GM12801 (cell line): ENCODE data around the gene EHMT2.

ENCODE experiments used
- CTCF ChIP-seq: IDR thresholded peaks from one replicate; pipeline ENCODE4 v1.5.1; 2011; ENCODE audit warnings: control low read depth; ENCODE audit not compliant: insufficient read length; ENCODE audit errors: extremely low read depth

EHMT2 gene

GRCh38 chr6:31900917-31901414 lies 3.5 kb upstream of the EHMT2 start:
- no peak for TF ChIP-seq CTCF

GRCh38 chr6:31899882-31900722 lies 2.6 kb upstream of the EHMT2 start:
- no peak for TF ChIP-seq CTCF

- TF ChIP-seq CTCF: no peak
These were observed 1.7 kb upstream of the EHMT2 start for GRCh38 chr6:31899215-31899614.

GRCh38 chr6:31898383-31899011 lies 999 bp upstream of the EHMT2 start:
- TF ChIP-seq CTCF: no peak

- no peak for TF ChIP-seq CTCF
These were observed 464 bp downstream of the EHMT2 start for GRCh38 chr6:31896856-31897611.

- no peak for TF ChIP-seq CTCF
These were observed 1.0 kb downstream of the EHMT2 start for GRCh38 chr6:31896493-31896855.

GRCh38 chr6:31892821-31893220 lies 4.7 kb downstream of the EHMT2 start:
- TF ChIP-seq CTCF: no peak
